ENCODE measurements around the gene ACTL9. TPM values are rescaled to one million over a fixed set of nuclear protein-coding genes. Genes with fewer than 3 reads are reported as not detected.

The ACTL9 gene
- total and polyA plus RNA-seq, 2 experiments from 2014 or later: not detected

GRCh38 chr19:8695501-8695900, 3.1 kb downstream of the ACTL9 start:
- no peaks in the 10 kb centered on the region for H3K4me1 ChIP-seq (ENCODE audit: insufficient read depth)
- peaks cover 6% of the 10 kb centered on the region for H3K27me3 ChIP-seq (ENCODE audit: insufficient read depth)
- H3K79me2 ChIP-seq (replicated peaks; ENCODE audit: insufficient read depth): no peaks in the 10 kb centered on the region
- H3K27ac ChIP-seq (ENCODE audit: low read depth): no peak overlapping the region
- no peak overlapping the region for H3K4me3 ChIP-seq
- Mint-ChIP-seq H3K9me3 (peaks cover 94% of the 10 kb centered on the region), H3K4me3 (no peak overlapping the region), H3K27ac (no peak overlapping the region), H3K27me3 (ENCODE audit: insufficient read depth, low read depth, poor library complexity) (peaks cover 9% of the 10 kb centered on the region), H3K4me1 (no peaks in the 10 kb centered on the region), H3K36me3 (ENCODE audit: low read depth) (peaks cover 52% of the 10 kb centered on the region)
- TF ChIP-seq, protein P1, sequence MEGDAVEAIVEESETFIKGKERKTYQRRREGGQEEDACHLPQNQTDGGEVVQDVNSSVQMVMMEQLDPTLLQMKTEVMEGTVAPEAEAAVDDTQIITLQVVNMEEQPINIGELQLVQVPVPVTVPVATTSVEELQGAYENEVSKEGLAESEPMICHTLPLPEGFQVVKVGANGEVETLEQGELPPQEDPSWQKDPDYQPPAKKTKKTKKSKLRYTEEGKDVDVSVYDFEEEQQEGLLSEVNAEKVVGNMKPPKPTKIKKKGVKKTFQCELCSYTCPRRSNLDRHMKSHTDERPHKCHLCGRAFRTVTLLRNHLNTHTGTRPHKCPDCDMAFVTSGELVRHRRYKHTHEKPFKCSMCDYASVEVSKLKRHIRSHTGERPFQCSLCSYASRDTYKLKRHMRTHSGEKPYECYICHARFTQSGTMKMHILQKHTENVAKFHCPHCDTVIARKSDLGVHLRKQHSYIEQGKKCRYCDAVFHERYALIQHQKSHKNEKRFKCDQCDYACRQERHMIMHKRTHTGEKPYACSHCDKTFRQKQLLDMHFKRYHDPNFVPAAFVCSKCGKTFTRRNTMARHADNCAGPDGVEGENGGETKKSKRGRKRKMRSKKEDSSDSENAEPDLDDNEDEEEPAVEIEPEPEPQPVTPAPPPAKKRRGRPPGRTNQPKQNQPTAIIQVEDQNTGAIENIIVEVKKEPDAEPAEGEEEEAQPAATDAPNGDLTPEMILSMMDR (conservative IDR thresholded peaks at IDR 0.05; ENCODE audit: low read depth in 2 of 2): no peak
- TF ChIP-seq JUNB (IDR thresholded peaks at IDR 0.05; ENCODE audit: unreplicated experiment) (no peak), STAT1 (IDR thresholded peaks at IDR 0.05; ENCODE audit: unreplicated experiment) (no peak), ZNF462 (CRISPR knock-in tag; IDR thresholded peaks at IDR 0.05) (no peak), ETS1 (IDR thresholded peaks at IDR 0.05) (no peak), EZH2phosphoT487 (IDR thresholded peaks at IDR 0.05; ENCODE audit: unreplicated experiment) (no peak), EZH2 (IDR thresholded peaks at IDR 0.05; ENCODE audit: low read depth, unreplicated experiment) (no peak), ZNF114 (CRISPR knock-in tag; IDR thresholded peaks at IDR 0.05) (no peak), POLR2AphosphoS5 (IDR thresholded peaks at IDR 0.05; ENCODE audit: low read depth) (no peak), NANOG (IDR thresholded peaks at IDR 0.05; ENCODE audit: borderline replicate concordance) (no peak), ZNF331 (CRISPR knock-in tag; IDR thresholded peaks at IDR 0.05; ENCODE audit: low read depth) (no peak), CREB1 (CRISPR knock-in tag; IDR thresholded peaks at IDR 0.05; ENCODE audit: low read depth) (no peak)
- TF ChIP-seq, protein P2, sequence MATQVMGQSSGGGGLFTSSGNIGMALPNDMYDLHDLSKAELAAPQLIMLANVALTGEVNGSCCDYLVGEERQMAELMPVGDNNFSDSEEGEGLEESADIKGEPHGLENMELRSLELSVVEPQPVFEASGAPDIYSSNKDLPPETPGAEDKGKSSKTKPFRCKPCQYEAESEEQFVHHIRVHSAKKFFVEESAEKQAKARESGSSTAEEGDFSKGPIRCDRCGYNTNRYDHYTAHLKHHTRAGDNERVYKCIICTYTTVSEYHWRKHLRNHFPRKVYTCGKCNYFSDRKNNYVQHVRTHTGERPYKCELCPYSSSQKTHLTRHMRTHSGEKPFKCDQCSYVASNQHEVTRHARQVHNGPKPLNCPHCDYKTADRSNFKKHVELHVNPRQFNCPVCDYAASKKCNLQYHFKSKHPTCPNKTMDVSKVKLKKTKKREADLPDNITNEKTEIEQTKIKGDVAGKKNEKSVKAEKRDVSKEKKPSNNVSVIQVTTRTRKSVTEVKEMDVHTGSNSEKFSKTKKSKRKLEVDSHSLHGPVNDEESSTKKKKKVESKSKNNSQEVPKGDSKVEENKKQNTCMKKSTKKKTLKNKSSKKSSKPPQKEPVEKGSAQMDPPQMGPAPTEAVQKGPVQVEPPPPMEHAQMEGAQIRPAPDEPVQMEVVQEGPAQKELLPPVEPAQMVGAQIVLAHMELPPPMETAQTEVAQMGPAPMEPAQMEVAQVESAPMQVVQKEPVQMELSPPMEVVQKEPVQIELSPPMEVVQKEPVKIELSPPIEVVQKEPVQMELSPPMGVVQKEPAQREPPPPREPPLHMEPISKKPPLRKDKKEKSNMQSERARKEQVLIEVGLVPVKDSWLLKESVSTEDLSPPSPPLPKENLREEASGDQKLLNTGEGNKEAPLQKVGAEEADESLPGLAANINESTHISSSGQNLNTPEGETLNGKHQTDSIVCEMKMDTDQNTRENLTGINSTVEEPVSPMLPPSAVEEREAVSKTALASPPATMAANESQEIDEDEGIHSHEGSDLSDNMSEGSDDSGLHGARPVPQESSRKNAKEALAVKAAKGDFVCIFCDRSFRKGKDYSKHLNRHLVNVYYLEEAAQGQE (IDR thresholded peaks at IDR 0.05; ENCODE audit: unreplicated experiment): no peak
- no peak overlapping the region for H2AFZ ChIP-seq
- no peak overlapping the region for H3K4me2 ChIP-seq
- DNase-seq (ENCODE audit: low spot score): no peak
- H4K20me1 ChIP-seq (replicated peaks; ENCODE audit: insufficient read depth): no peaks in the 10 kb centered on the region
- no peak for ATAC-seq
- no peaks in the 10 kb centered on the region for H3K9me2 ChIP-seq (ENCODE audit: insufficient read depth)
- no peaks in the 10 kb centered on the region for H3F3A ChIP-seq (replicated peaks; ENCODE audit: low read depth)
- H3K36me3 ChIP-seq (ENCODE audit: insufficient read depth): no peaks in the 10 kb centered on the region
